Measurements from ENCODE around the gene MLPH. TPM values are rescaled to one million over a fixed set of nuclear protein-coding genes. Genes with fewer than 3 reads are reported as not detected.

The MLPH gene
- total and polyA plus RNA-seq, 4 donors, result 2.3 to 10.1 (median 3.9) TPM

- WGBS, 2 donors, result 50 to 53% methylated on average over 6 of the region's 6 CpGs
- peak in 1 of 2 donors; percentile 38 for DNase-seq
- no peaks in the 10 kb centered on the region for H3K4me1 ChIP-seq (ENCODE audit: control insufficient read depth in 1 of 2, insufficient read depth in 2 of 2, low read length in 2 of 2)
- intact Hi-C loops (cut with DNase I), result no loop called here
- no peak overlapping the region for H3K4me3 ChIP-seq (ENCODE audit: low read length in 2 of 2)
- no peaks in the 10 kb centered on the region for H3K36me3 ChIP-seq (ENCODE audit: control insufficient read depth in 1 of 2, insufficient read depth in 2 of 2, low read length in 1 of 2)
- H3K9me3 ChIP-seq (ENCODE audit: control insufficient read depth, low read length), result peaks cover 6% of the 10 kb centered on the region
- H3K27ac ChIP-seq (ENCODE audit: low read depth in 1 of 2, low read length in 2 of 2), result no peak overlapping the region
- no peak for ATAC-seq (ENCODE audit: low FRiP score)
- H3K27me3 ChIP-seq (ENCODE audit: control insufficient read depth in 1 of 2, insufficient read depth in 2 of 2, low read length in 1 of 2), result no peaks in the 10 kb centered on the region
Measured at GRCh38 chr2:237488901-237489860, 2.1 kb downstream of the MLPH start.

DNA sequence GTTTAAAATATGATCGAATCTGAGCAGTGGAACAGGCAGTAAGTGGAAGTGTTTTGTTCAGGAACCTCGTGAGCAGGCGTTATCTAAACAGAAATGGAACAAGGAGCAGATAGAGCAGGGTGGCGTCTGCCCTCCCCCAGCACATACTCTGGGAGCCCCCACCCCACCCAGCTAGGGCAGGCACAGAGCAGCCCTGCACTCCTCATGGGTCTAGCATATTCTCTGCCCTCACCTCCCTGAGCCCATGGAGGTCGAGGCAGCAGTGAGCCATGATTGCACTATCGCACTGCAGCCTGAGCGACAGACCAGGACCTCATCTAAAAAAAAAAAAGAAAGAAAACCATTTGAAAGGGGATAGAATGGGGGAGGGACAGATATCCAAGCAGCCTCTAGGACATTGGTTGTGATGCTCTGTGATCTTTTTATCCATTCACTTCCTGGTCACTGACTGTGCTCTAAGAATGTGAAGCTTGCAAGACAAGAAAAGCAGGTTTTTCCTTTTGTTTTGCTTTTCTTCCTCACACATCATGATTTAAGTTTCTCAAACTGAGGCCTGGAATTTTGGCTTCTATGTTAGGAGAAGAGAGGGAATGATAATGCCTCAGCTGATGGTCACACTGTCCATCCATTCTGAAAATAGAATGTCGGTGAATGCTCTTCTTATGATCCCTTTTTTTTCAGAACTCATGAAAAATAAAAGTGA is 3.1 kb downstream of the MLPH start:
- intact Hi-C loops (cut with DNase I), result no loop called here
- H3K9me3 ChIP-seq (ENCODE audit: control insufficient read depth, low read length), result peaks cover 6% of the 10 kb centered on the region
- H3K36me3 ChIP-seq (ENCODE audit: control insufficient read depth in 1 of 2, insufficient read depth in 2 of 2, low read length in 1 of 2), result no peaks in the 10 kb centered on the region
- ATAC-seq (ENCODE audit: low FRiP score) (no peak), DNase-seq (peak in 1 of 2 donors; percentile 37)
- H3K4me1 ChIP-seq (ENCODE audit: control insufficient read depth in 1 of 2, insufficient read depth in 2 of 2, low read length in 2 of 2), result no peaks in the 10 kb centered on the region
- no peak overlapping the region for H3K4me3 ChIP-seq (ENCODE audit: low read length in 2 of 2)
- H3K27ac ChIP-seq (ENCODE audit: low read depth in 1 of 2, low read length in 2 of 2), result no peak overlapping the region
- no peaks in the 10 kb centered on the region for H3K27me3 ChIP-seq (ENCODE audit: control insufficient read depth in 1 of 2, insufficient read depth in 2 of 2, low read length in 1 of 2)
- WGBS, 2 donors, result 76 to 88% methylated on average over 8 of the region's 8 CpGs

GRCh38 chr2:237490795-237491194 is 3.7 kb downstream of the MLPH start:
- intact Hi-C loops (cut with DNase I), result no loop called here
- no peaks in the 10 kb centered on the region for H3K4me1 ChIP-seq (ENCODE audit: control insufficient read depth in 1 of 2, insufficient read depth in 2 of 2, low read length in 2 of 2)

GRCh38 chr2:237491515-237492118 is 4.6 kb downstream of the MLPH start:
- peaks cover 6% of the 10 kb centered on the region for H3K9me3 ChIP-seq (ENCODE audit: control insufficient read depth, low read length)
- ATAC-seq (ENCODE audit: low FRiP score) (no peak), DNase-seq (peak in 1 of 2 donors; percentile 34)
- no peaks in the 10 kb centered on the region for H3K4me1 ChIP-seq (ENCODE audit: control insufficient read depth in 1 of 2, insufficient read depth in 2 of 2, low read length in 2 of 2)
- H3K27ac ChIP-seq (ENCODE audit: low read depth in 1 of 2, low read length in 2 of 2), result no peak overlapping the region
- H3K4me3 ChIP-seq (ENCODE audit: low read length in 2 of 2), result no peak overlapping the region
- no peaks in the 10 kb centered on the region for H3K27me3 ChIP-seq (ENCODE audit: control insufficient read depth in 1 of 2, insufficient read depth in 2 of 2, low read length in 1 of 2)
- intact Hi-C loops (cut with DNase I), result no loop called here
- 94 to 95% methylated on average over 8 of the region's 8 CpGs for WGBS, 2 donors
- H3K36me3 ChIP-seq (ENCODE audit: control insufficient read depth in 1 of 2, insufficient read depth in 2 of 2, low read length in 1 of 2), result no peaks in the 10 kb centered on the region

More at GRCh38 chr2:237490795-237491194, 3.7 kb downstream of the MLPH start:
- 70 to 72% methylated on average over 6 of the region's 6 CpGs for WGBS, 2 donors
- Histone ChIP-seq H3K27ac (ENCODE audit: low read depth in 1 of 2, low read length in 2 of 2) (no peak overlapping the region), H3K4me3 (ENCODE audit: low read length in 2 of 2) (no peak overlapping the region), H3K9me3 (ENCODE audit: control insufficient read depth, low read length) (peaks cover 6% of the 10 kb centered on the region), H3K36me3 (ENCODE audit: control insufficient read depth in 1 of 2, insufficient read depth in 2 of 2, low read length in 1 of 2) (no peaks in the 10 kb centered on the region), H3K27me3 (ENCODE audit: control insufficient read depth in 1 of 2, insufficient read depth in 2 of 2, low read length in 1 of 2) (no peaks in the 10 kb centered on the region)
- DNase-seq (no peak), ATAC-seq (ENCODE audit: low FRiP score) (no peak)

DNA sequence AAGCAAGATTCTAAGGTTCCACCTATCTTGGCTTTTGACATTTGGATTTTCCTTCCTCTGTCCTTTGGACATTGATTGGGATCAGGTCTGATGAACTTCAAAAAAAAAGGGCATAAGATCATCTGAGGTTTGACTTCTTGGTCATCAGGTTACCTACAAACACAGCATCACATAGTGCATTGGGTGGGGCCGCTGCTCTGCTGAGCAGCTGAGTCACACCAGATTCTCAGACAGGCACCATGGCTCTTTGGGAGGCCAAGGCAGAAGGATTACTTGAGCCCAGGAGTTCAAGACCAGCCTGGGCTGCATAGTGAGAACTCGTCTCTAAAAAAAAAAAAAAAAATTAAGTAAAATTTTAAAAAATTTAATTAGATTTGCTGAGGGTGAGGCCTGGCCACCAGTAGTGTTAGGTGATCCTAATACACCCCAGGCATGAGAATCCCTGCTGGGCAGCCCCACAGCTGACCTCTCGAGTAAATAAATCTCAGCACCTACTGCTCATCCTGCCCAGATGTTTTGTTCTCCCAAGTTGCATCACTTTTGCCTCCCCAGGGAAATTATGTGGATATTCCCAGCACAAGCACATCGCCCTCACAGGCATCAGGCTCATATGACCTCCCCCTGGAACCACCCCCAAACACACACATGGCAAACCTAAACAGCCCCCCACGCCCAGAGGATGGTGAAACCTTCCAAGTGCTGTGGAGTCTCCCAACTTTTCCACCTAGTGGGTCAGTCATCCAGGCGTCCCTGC is 5.3 kb downstream of the MLPH start:
- no peaks in the 10 kb centered on the region for H3K36me3 ChIP-seq (ENCODE audit: control insufficient read depth in 1 of 2, insufficient read depth in 2 of 2, low read length in 1 of 2)
- H3K9me3 ChIP-seq (ENCODE audit: control insufficient read depth, low read length), result peaks cover 6% of the 10 kb centered on the region
- H3K27ac ChIP-seq (ENCODE audit: low read depth in 1 of 2, low read length in 2 of 2), result no peak overlapping the region
- DNase-seq (peak in 1 of 2 donors; percentile 32), ATAC-seq (ENCODE audit: low FRiP score) (no peak)
- H3K27me3 ChIP-seq (ENCODE audit: control insufficient read depth in 1 of 2, insufficient read depth in 2 of 2, low read length in 1 of 2), result no peaks in the 10 kb centered on the region
- H3K4me3 ChIP-seq (ENCODE audit: low read length in 2 of 2), result no peak overlapping the region
- no peaks in the 10 kb centered on the region for H3K4me1 ChIP-seq (ENCODE audit: control insufficient read depth in 1 of 2, insufficient read depth in 2 of 2, low read length in 2 of 2)
- intact Hi-C loops (cut with DNase I), result no loop called here
- 94 to 96% methylated on average over 6 of the region's 6 CpGs for WGBS, 2 donors

DNA sequence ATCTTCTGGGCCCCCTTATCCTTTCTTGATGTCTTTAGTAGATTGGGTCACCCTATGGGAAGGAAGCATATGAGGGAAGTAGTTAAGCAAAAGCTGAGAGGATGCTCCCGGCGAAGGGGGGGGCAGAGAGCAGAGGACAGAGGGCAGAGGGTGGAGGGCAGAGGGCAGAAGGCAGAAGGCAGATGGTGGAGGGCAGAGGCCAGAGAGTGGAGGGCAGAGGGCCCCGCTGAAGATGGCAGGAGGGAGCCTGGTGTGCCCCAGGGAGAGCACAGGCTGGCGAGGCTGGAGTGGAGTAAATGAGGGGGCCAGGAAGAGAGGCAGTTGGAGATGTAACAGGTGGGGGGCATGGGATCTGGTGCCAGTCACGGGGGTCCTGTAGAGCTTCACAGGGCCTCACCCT is 7.0 kb downstream of the MLPH start:
- no peaks in the 10 kb centered on the region for H3K36me3 ChIP-seq (ENCODE audit: control insufficient read depth in 1 of 2, insufficient read depth in 2 of 2, low read length in 1 of 2)
- WGBS, 2 donors, result 86 to 88% methylated on average over 5 of the region's 5 CpGs
- ATAC-seq (ENCODE audit: low FRiP score) (no peak), DNase-seq (peak in 1 of 2 donors; percentile 56)
- H3K9me3 ChIP-seq (ENCODE audit: control insufficient read depth, low read length), result peaks cover 6% of the 10 kb centered on the region
- no peaks in the 10 kb centered on the region for H3K27me3 ChIP-seq (ENCODE audit: control insufficient read depth in 1 of 2, insufficient read depth in 2 of 2, low read length in 1 of 2)
- no peaks in the 10 kb centered on the region for H3K4me1 ChIP-seq (ENCODE audit: control insufficient read depth in 1 of 2, insufficient read depth in 2 of 2, low read length in 2 of 2)
- H3K27ac ChIP-seq (ENCODE audit: low read depth in 1 of 2, low read length in 2 of 2), result no peak overlapping the region
- no peak overlapping the region for H3K4me3 ChIP-seq (ENCODE audit: low read length in 2 of 2)
- intact Hi-C loops (cut with DNase I), result no loop called here

DNA sequence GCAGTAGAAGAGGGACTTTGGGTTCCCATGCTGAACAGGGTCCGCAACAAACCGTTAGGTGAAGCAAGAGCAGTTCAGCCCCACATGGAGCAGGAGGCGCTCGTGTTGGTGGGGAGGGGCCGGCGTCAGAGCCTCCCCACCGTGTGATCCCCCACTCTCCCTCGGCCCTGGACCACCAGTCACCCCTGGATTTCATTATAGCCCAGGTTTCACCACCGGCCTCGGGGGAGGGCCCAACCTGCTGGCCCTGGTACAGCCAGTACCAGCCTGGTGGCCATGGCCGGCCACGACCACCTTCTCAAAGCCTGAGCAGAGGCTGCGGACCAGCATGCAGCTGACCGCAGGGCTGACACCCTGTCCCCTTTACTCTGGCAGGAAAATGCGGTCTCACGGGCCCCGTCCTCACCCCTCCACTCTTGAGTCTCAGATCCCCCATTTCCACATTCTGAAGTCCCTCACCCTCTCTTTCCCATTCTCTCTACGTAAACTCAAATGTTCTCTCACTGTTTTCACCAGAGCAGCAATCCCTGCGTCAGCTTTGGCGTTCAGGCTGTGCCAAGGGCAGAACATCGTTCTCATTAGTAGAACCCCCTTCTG is 8.6 kb downstream of the MLPH start:
- Histone ChIP-seq H3K27me3 (ENCODE audit: control insufficient read depth in 1 of 2, insufficient read depth in 2 of 2, low read length in 1 of 2) (no peaks in the 10 kb centered on the region), H3K4me1 (ENCODE audit: control insufficient read depth in 1 of 2, insufficient read depth in 2 of 2, low read length in 2 of 2) (no peaks in the 10 kb centered on the region), H3K9me3 (ENCODE audit: control insufficient read depth, low read length) (peaks cover 6% of the 10 kb centered on the region), H3K36me3 (ENCODE audit: control insufficient read depth in 1 of 2, insufficient read depth in 2 of 2, low read length in 1 of 2) (no peaks in the 10 kb centered on the region), H3K27ac (ENCODE audit: low read depth in 1 of 2, low read length in 2 of 2) (no peak overlapping the region), H3K4me3 (ENCODE audit: low read length in 2 of 2) (no peak overlapping the region)
- 94% methylated on average over 20 to 21 of the region's 21 CpGs for WGBS, 2 donors
- no peak for ATAC-seq (ENCODE audit: low FRiP score)
- peak in 1 of 2 donors; percentile 61 for DNase-seq
- intact Hi-C loops (cut with DNase I), result no loop called here

- ATAC-seq (ENCODE audit: low FRiP score) (no peak), DNase-seq (peak in 1 of 2 donors; percentile 20)
Measured at GRCh38 chr2:237496428-237496827, 9.4 kb downstream of the MLPH start.

More at GRCh38 chr2:237496428-237496827, 9.4 kb downstream of the MLPH start:
- Histone ChIP-seq H3K27me3 (ENCODE audit: control insufficient read depth in 1 of 2, insufficient read depth in 2 of 2, low read length in 1 of 2) (no peaks in the 10 kb centered on the region), H3K27ac (ENCODE audit: low read depth in 1 of 2, low read length in 2 of 2) (no peak overlapping the region), H3K9me3 (ENCODE audit: control insufficient read depth, low read length) (peaks cover 3% of the 10 kb centered on the region), H3K36me3 (ENCODE audit: control insufficient read depth in 1 of 2, insufficient read depth in 2 of 2, low read length in 1 of 2) (no peaks in the 10 kb centered on the region), H3K4me1 (ENCODE audit: control insufficient read depth in 1 of 2, insufficient read depth in 2 of 2, low read length in 2 of 2) (no peaks in the 10 kb centered on the region), H3K4me3 (ENCODE audit: low read length in 2 of 2) (no peak overlapping the region)
- WGBS, 2 donors, result 91 to 92% methylated on average over 8 of the region's 8 CpGs
- intact Hi-C loops (cut with DNase I), result no loop called here
